Heart left ventricle (tissue), 16 donors: ENCODE measurements around the gene CCDC69. TPM values are rescaled to one million over a fixed set of nuclear protein-coding genes. Genes with fewer than 3 reads are reported as not detected.

Source experiments
- ATAC-seq, 4 donors: fragments of 200-7000 bp; cut with Tn5 transposase; one replicate each; pipeline ENCODE4 v1.9.1; 2020 to 2022; ENCODE audit warnings: moderate library complexity in 4 of 4, mild to moderate bottlenecking in 3 of 4, moderate number of reproducible peaks in 1 of 4
- DNase-seq, 5 donors: peaks; one replicate each; pipeline ENCODE4 v3.0.0-alpha.2; 2020
- H3K27ac ChIP-seq, 12 donors: fragments of 200-600 bp; sonication (generic) in 4 of 12; one replicate each; pipeline versions ENCODE4 v1.5.0 to v1.8.0; 2016 to 2022; ENCODE audit warnings: mild to moderate bottlenecking in 2 of 12
- H3K27me3 ChIP-seq, 9 donors: fragments of 200-600 bp; sonication (generic) in 2 of 9; one replicate each; pipeline versions ENCODE4 v1.5.1 to v1.8.0; 2016 to 2022; ENCODE audit warnings: mild to moderate bottlenecking in 3 of 9
- H3K36me3 ChIP-seq, 9 donors: fragments of 200-600 bp; sonication (generic) in 2 of 9; one replicate each; pipeline versions ENCODE4 v1.5.0 to v1.8.0; 2018 to 2022; ENCODE audit warnings: mild to moderate bottlenecking in 2 of 9
- H3K4me1 ChIP-seq, 12 donors: fragments of 200-600 bp; sonication (generic) in 4 of 12; one replicate each; pipeline versions ENCODE4 v1.5.0 to v1.8.0; 2016 to 2022; ENCODE audit warnings: mild to moderate bottlenecking in 3 of 12
- H3K4me3 ChIP-seq, 12 donors: fragments of 200-600 bp; sonication (generic) in 4 of 12; one replicate each; pipeline versions ENCODE4 v1.5.0 to v1.8.0; 2017 to 2022; ENCODE audit warnings: mild to moderate bottlenecking in 9 of 12, moderate library complexity in 4 of 12
- H3K9me3 ChIP-seq, 12 donors: fragments of 200-600 bp; sonication (generic) in 4 of 12; one replicate each; pipeline versions ENCODE4 v1.5.0 to v1.8.0; 2016 to 2022; ENCODE audit warnings: mild to moderate bottlenecking in 1 of 12
- POLR2A ChIP-seq, 2 donors: fragments of 450-650 bp; IDR thresholded peaks; one replicate each; pipeline ENCODE4 v1.6.1; 2017; ENCODE audit warnings: antibody characterized with exemption in 2 of 2, mild to moderate bottlenecking in 2 of 2, moderate library complexity in 2 of 2
- WGBS, 4 donors: extraction: QIAGEN DNeasy Blood & Tissue Kit in 2 of 4; methylation state at CpG; one replicate each; pipeline versions ENCODE4 v1.1.5 to v1.1.7; 2013 to 2018; 5-methylcytosine and 5-hydroxymethylcytosine counted together
- intact Hi-C, 10 donors: fragments of 100-400 bp; cut with DNase I; formaldehyde crosslinking; loops; one replicate each; pipeline versions ENCODE4 v1.11.1 to v1.14.2; 2022
- polyA plus RNA-seq, 2 donors: library from polyadenylated mRNA; stranded (reverse); fragments of 200-250 nt; gene quantifications; one replicate each; pipeline ENCODE4 v1.2.3, GENCODE V29; 2013
- total RNA-seq, 9 donors: library from RNA; depleted of rRNA in 2 of 9; stranded (reverse); fragments of >200 nt in 2 of 9; fragmentation: NEBNext Ultra II Directional in 3 of 9; extraction: Animal tissue kit (Norgen Biotek cat#: 25700) in 3 of 9; gene quantifications; one replicate each; pipeline versions ENCODE4 v1.1.0 to v1.2.4, GENCODE V29; 2016 to 2023
- TF ChIP-seq, protein P1 (sequence below), 12 donors: fragments of 200-600 bp; sonication (generic) in 4 of 12; IDR thresholded peaks; one replicate each; pipeline versions ENCODE4 v1.5.0 to v1.8.0; 2018 to 2022; ENCODE audit warnings: antibody characterized with exemption in 12 of 12, mild to moderate bottlenecking in 5 of 12
- donor health status: ischemic (EF 13 %, LVEDD 7.1; RV severe dilation, severe dysfunction).
- donor health status: healthy with polysubstance abuse.
- donor health status: DM: no; HTN: yes; CAD: no.
- donor health status: DM: no; HTN: no; CAD: no.
- donor health status: ischemic (EF 25% LVEDD 6.9; RV normal size, moderate dysfunction).
- donor health status: ischemic (EF 25% LVEDD 5.7; RV mildly dilated, moderate dysfunction).
- donor health status: healthy.
- donor health status: DM: yes; HTN: yes; CAD: no.
- donor health status: ischemic (EF 35%, LVEDD 5.7; RV mildly dilated, moderate dysfunction).
- donor health status: nonischemic (EF 11% LVEDD 7.7; RV severe dilation, severe dysfunction).
- donor health status: DM: yes; HTN: yes; CAD: no.
- donor health status: PGD.
- donor health status: ischemic (EF 29% LVEDD 5.4; RV normal size, mild dysfunction).
- donor health status: nonischemic (EF 23%, LVEDD 6.1; RV moderate dilation, normal function).

The CCDC69 gene
- total and polyA plus RNA-seq, 11 donors, result 82.5 to 245 (median 119) TPM

GRCh38 chr5:151245680-151246219 lies 21.9 kb upstream of the CCDC69 start:
- no peaks in the 10 kb centered on the region for H3K9me3 ChIP-seq
- H3K27ac ChIP-seq, result no peak overlapping the region
- H3K4me1 ChIP-seq, result peaks cover 0 to 11% (median 0%) of the 10 kb centered on the region in 12 donors
- WGBS, 4 donors, result 77 to 87% (median 83%) methylated on average over 4 of the region's 4 CpGs
- no peak for DNase-seq
- intact Hi-C loops, result loop anchor here in 1 of 10 donors (10.0 kb wide), 1 partner anchor 201 kb away; no protein-coding TSS in a partner anchor
- no peak for ATAC-seq
- TF ChIP-seq, protein P1, sequence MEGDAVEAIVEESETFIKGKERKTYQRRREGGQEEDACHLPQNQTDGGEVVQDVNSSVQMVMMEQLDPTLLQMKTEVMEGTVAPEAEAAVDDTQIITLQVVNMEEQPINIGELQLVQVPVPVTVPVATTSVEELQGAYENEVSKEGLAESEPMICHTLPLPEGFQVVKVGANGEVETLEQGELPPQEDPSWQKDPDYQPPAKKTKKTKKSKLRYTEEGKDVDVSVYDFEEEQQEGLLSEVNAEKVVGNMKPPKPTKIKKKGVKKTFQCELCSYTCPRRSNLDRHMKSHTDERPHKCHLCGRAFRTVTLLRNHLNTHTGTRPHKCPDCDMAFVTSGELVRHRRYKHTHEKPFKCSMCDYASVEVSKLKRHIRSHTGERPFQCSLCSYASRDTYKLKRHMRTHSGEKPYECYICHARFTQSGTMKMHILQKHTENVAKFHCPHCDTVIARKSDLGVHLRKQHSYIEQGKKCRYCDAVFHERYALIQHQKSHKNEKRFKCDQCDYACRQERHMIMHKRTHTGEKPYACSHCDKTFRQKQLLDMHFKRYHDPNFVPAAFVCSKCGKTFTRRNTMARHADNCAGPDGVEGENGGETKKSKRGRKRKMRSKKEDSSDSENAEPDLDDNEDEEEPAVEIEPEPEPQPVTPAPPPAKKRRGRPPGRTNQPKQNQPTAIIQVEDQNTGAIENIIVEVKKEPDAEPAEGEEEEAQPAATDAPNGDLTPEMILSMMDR (IDR thresholded peaks at IDR 0.05), result no peak
- no peak for TF ChIP-seq POLR2A (IDR thresholded peaks at IDR 0.05)
- H3K27me3 ChIP-seq, result no peaks in the 10 kb centered on the region
- H3K36me3 ChIP-seq, result no peaks in the 10 kb centered on the region
- H3K4me3 ChIP-seq, result no peak overlapping the region

GRCh38 chr5:151244206-151244605 lies 20.3 kb upstream of the CCDC69 start:
- no peak overlapping the region for H3K4me3 ChIP-seq
- peaks cover 0 to 17% (median 0%) of the 10 kb centered on the region in 12 donors for H3K4me1 ChIP-seq
- TF ChIP-seq, protein P1 (IDR thresholded peaks at IDR 0.05), result no peak
- TF ChIP-seq POLR2A (IDR thresholded peaks at IDR 0.05), result no peak
- H3K36me3 ChIP-seq, result no peaks in the 10 kb centered on the region
- no peak overlapping the region for H3K27ac ChIP-seq
- no peaks in the 10 kb centered on the region for H3K9me3 ChIP-seq
- no peaks in the 10 kb centered on the region for H3K27me3 ChIP-seq
- WGBS, 4 donors, result 85 to 96% (median 91%) methylated on average over 3 of the region's 3 CpGs
- intact Hi-C loops, result loop anchor here in 3 of 10 donors (5.0 to 10.0 kb wide), 3 partner anchors 117 to 199 kb away; no protein-coding TSS in a partner anchor
- DNase-seq, result no peak
- ATAC-seq, result no peak

GRCh38 chr5:151243564-151243963 lies 19.7 kb upstream of the CCDC69 start:
- Histone ChIP-seq H3K4me3 (no peak overlapping the region), H3K9me3 (no peaks in the 10 kb centered on the region), H3K4me1 (peaks cover 0 to 24% (median 6%) of the 10 kb centered on the region in 12 donors), H3K27me3 (no peaks in the 10 kb centered on the region), H3K27ac (no peak overlapping the region), H3K36me3 (no peaks in the 10 kb centered on the region)
- intact Hi-C loops, result loop anchor here in 3 of 10 donors (5.0 to 10.0 kb wide), 3 partner anchors 116 to 199 kb away; no protein-coding TSS in a partner anchor
- TF ChIP-seq, protein P1 (IDR thresholded peaks at IDR 0.05), result no peak
- no peak for TF ChIP-seq POLR2A (IDR thresholded peaks at IDR 0.05)
- 94 to 99% (median 96%) methylated on average over 4 of the region's 4 CpGs for WGBS, 4 donors
- ATAC-seq (no peak), DNase-seq (no peak)

- 89 to 94% (median 91%) methylated on average over 4 of the region's 4 CpGs for WGBS, 4 donors
Measured at GRCh38 chr5:151243127-151243526, 19.2 kb upstream of the CCDC69 start.

More at GRCh38 chr5:151243127-151243526, 19.2 kb upstream of the CCDC69 start:
- Histone ChIP-seq H3K4me1 (peaks cover 0 to 28% (median 9%) of the 10 kb centered on the region in 12 donors), H3K36me3 (no peaks in the 10 kb centered on the region), H3K27me3 (no peaks in the 10 kb centered on the region), H3K9me3 (no peaks in the 10 kb centered on the region), H3K27ac (no peak overlapping the region), H3K4me3 (no peak overlapping the region)
- ATAC-seq (no peak), DNase-seq (no peak)
- intact Hi-C loops, result loop anchor here in 3 of 10 donors (5.0 to 10.0 kb wide), 3 partner anchors 116 to 198 kb away; no protein-coding TSS in a partner anchor
- TF ChIP-seq POLR2A (IDR thresholded peaks at IDR 0.05), result no peak
- TF ChIP-seq, protein P1 (IDR thresholded peaks at IDR 0.05), result no peak
